NB4 (cell line): ENCODE results near the gene PNKP.

Experiments used
- DNase-seq: peaks from one replicate; pipeline ENCODE4 v3.0.0; 2010; ENCODE audit warnings: low read depth
- H3K4me3 ChIP-seq: one replicate; pipeline ENCODE4 v1.5.1; 2011; ENCODE audit warnings: mild to moderate bottlenecking, low read depth, low read length, moderate library complexity
- MYC ChIP-seq: IDR thresholded peaks from 2 replicates; pipeline ENCODE4 v1.6.1; 2011; ENCODE audit warnings: low read depth, low read length
- POLR2A ChIP-seq: IDR thresholded peaks from 2 replicates; pipeline ENCODE4 v1.6.1; 2011; ENCODE audit warnings: mild to moderate bottlenecking; ENCODE audit not compliant: insufficient read length; ENCODE audit errors: extremely low read depth
- TF ChIP-seq, protein P1 (sequence below): IDR thresholded peaks from one replicate; pipeline ENCODE4 v1.5.1; 2012; ENCODE audit warnings: low read depth, low read length
- TF ChIP-seq, protein P2 (sequence below): IDR thresholded peaks from 2 replicates; pipeline ENCODE4 v1.6.1; 2011; ENCODE audit warnings: low read depth, low read length

The PNKP gene

GRCh38 chr19:49851456-49852259, 15.7 kb downstream of the PNKP start:
- DNase-seq, result no peak
- TF ChIP-seq, protein P1, sequence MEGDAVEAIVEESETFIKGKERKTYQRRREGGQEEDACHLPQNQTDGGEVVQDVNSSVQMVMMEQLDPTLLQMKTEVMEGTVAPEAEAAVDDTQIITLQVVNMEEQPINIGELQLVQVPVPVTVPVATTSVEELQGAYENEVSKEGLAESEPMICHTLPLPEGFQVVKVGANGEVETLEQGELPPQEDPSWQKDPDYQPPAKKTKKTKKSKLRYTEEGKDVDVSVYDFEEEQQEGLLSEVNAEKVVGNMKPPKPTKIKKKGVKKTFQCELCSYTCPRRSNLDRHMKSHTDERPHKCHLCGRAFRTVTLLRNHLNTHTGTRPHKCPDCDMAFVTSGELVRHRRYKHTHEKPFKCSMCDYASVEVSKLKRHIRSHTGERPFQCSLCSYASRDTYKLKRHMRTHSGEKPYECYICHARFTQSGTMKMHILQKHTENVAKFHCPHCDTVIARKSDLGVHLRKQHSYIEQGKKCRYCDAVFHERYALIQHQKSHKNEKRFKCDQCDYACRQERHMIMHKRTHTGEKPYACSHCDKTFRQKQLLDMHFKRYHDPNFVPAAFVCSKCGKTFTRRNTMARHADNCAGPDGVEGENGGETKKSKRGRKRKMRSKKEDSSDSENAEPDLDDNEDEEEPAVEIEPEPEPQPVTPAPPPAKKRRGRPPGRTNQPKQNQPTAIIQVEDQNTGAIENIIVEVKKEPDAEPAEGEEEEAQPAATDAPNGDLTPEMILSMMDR, result no peak
- TF ChIP-seq POLR2A, result no peak

GRCh38 chr19:49850487-49851342, 16.7 kb downstream of the PNKP start, which contains the start of gene PTOV1:
Gene PTOV1, plus strand, starts transcription at chr19:49851159.
- TF ChIP-seq MYC, result peak; percentile 14; the same call in 1 of the 2 replicates
- TF ChIP-seq, protein P1, result no peak
- TF ChIP-seq, protein P2, sequence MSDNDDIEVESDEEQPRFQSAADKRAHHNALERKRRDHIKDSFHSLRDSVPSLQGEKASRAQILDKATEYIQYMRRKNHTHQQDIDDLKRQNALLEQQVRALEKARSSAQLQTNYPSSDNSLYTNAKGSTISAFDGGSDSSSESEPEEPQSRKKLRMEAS, result peak; percentile 34; the same call in 1 of the 2 replicates
- peak; percentile 47 for TF ChIP-seq POLR2A
- peak within 1 kb of the TSS; percentile 69 for H3K4me3 ChIP-seq
- DNase-seq, result peak; percentile 92

More at GRCh38 chr19:49851456-49852259, 15.7 kb downstream of the PNKP start:
- peak overlapping the region; percentile 67 for H3K4me3 ChIP-seq

DNA sequence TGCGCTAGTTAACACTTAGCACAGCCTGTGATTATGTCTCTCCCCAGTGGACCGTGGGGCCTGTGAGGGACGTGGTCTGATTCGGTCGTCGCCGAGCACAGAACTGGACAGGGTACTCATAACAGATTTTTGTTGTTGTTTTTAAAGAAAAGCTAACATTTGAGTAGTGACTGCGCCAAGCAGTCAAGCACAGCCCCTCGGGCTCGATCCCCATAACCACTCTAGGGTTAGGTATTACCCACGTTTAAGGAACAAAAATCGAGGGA, 17.2 kb downstream of the PNKP start:
- no peak for TF ChIP-seq POLR2A
- no peak for TF ChIP-seq MYC
- TF ChIP-seq, protein P1, result no peak
- TF ChIP-seq, protein P2, result no peak
- peak overlapping the region; percentile 69 for H3K4me3 ChIP-seq
- DNase-seq, result no peak

DNA sequence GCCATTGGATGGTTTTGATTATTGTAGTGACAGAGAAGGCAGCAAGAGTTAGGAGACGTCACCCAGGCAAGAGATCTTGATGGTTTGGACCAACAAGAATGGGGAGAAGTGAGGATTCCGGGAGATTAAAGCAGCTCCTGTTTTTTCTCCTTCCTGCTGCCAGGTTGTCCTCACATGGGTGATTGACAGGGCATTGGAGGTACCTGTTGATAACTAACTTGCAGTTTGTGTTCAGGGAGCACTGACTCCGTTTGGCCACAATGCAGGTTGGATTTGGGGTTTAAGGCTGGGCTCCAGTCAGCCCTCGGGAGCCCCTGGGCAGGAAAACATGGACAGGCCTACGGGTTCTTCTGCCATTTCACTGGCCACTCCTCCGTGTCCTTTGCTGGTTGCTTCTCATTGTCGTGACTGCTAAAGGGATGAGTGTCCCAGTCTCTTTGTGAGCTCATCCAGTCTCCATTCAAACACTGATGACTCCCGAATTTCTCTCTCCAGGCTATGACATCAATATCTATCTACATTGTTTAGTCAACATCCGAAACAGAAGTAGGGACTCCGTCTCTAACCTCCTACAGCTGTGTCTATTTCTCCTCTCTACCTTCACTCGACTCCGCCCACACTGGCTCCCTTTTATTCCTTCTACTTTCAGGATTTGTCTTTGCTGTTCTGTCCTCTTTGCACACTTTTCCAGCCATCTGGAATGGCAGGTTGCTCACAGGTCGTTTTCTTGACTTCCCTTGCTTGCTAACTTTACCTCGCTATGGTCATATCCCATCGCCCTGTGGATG, 17.7 kb downstream of the PNKP start:
- TF ChIP-seq POLR2A (no peak), MYC (no peak)
- TF ChIP-seq, protein P1, result no peak
- TF ChIP-seq, protein P2, result no peak
- H3K4me3 ChIP-seq, result no peak overlapping the region
- no peak for DNase-seq

- DNase-seq, result peak; percentile 50
- no peak overlapping the region for H3K4me3 ChIP-seq
- TF ChIP-seq MYC (no peak), POLR2A (no peak)
- TF ChIP-seq, protein P2, result no peak
These were observed 18.4 kb downstream of the PNKP start for GRCh38 chr19:49848938-49849337.
